ENCODE results near the gene HSD3B1.
"Not testable (repeated sequence)": the region's sequence is repeated elsewhere in the genome, so short reads cannot be mapped to it uniquely, and the experiment has no call there.

HSD3B1 gene

DNA sequence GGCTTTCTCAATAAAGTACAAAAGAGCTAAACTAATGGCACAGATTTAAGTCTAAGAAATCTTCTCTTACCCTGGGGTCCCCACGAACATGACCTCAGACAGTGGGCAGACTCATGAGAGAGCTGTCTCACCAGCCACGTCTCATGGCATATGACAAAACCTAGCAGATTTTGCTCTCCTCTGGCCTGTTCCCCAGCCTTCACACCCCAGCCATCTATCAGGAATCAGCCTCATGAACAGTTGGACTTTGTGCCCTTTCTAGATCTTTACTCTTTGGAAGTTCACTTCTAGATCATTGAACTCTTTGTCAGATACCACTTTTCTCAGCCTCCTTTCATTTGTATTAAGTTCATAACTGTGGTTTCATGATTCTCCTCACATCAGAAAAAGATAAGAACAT lies 14.2 kb upstream of the HSD3B1 start:
- DNase-seq = no peak

DNA sequence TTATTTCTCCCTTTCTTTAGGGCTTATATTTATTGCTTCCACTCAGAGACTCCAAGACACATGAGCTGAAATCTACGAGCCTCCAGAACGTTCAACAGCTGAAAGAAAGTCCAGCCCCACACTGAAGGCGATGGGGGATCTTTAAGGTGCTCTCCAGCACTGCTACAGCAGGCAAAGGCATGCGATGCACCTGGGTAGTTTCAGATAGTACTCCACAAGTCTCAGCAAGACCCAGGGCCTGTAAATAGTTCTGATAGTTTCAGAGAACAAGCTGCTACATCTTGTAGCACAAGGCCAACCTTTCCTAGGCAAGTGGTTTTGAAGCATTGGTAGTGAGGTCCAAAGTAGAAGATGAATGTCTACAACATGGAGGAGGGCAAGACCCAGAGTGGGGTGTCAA lies 2.2 kb upstream of the HSD3B1 start:
- no peak for DNase-seq

DNA sequence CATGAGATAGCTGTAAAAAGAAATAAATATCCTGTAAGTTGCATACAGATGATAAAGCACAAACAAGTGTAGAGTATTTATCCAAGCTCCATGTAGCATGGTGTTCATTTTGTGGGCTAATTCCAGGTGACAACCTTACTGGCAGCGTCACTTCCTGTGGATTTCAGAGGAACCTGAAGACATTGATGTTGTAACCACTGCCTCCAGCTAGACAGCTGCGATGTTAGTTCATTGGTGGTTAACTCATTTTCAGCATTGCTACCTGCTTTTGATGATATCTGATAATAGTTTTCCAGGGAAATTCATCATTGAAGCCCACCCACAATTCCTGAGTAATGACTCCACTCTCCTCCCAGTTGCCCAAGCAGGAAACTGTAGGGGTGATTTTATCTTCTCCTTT lies 3.0 kb downstream of the HSD3B1 start:
- no peak for DNase-seq

DNA sequence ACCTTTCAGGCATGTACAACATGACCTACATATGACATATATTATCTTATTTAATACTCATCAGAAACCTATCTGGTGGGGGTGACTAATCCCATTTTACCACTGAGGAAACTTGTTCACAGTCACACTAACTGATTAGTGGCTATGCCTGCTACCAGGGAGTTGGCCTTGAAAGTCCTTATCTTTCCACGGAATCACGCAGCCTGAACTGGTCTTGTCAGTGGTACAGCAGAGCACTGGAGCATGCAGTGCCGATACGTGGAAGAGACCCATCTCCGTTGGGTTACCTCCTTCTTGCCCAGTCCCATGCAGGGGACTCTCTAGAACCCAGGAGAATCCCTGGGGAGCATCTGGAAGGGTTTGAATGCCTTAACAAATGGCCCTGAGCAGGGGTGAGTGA lies 8.2 kb downstream of the HSD3B1 start:
- no peak for DNase-seq

- no peak for DNase-seq
These were observed 9.2 kb downstream of the HSD3B1 start for GRCh38 chr1:119516247-119516646.

- DNase-seq = peak; percentile 5
These were observed 9.7 kb downstream of the HSD3B1 start for GRCh38 chr1:119516680-119517079.

- DNase-seq = not testable (repeated sequence)
These were observed 10.7 kb downstream of the HSD3B1 start for GRCh38 chr1:119517667-119518066.

GRCh38 chr1:119531606-119532323 lies 24.8 kb downstream of the HSD3B1 start:
- no peak for DNase-seq

DNA sequence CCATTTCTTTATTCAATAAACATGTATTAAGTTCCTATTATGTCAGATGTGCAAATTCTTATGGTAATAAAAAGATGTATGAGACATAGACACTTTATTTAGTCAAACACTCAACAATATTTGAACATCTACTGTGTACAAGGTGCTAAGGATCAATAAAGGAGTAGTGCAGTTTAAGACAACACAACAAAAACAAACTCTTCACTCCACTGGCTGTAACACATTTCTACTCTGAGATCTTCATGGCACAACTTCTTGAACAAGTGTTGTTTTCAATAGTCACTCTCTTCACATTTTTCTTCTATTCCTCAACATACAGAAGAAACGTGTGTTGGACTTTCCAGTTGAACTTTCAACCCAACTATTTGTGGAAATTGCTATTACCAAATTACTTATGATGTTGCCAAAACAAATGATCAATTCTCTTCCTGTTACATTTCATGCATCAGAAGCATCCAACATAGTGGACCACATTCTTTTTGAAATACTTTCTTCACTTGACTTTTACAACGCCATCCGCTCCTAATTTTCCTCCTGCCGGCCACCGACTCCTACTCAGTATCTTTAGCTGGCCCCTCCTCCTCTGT lies 25.4 kb downstream of the HSD3B1 start:
- no peak for DNase-seq

DNA sequence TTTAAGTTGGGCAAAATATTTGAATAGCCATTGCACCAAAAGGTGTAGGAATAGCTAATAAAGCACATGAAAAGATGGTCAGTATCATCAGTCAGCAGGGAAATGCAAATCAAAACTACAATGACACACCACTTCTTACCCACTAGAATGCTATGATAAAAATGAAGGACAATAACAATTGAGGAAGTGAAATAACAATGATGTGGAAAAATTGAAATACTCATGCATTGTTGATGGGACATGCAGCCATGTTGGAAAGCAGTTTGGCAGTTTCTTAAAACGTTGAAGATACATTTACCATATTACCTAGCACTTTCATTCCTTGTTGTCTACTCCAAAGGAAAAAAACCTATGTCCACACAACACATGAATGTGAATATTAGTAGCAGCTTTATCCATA lies 28.4 kb downstream of the HSD3B1 start:
- DNase-seq = no peak

DNA sequence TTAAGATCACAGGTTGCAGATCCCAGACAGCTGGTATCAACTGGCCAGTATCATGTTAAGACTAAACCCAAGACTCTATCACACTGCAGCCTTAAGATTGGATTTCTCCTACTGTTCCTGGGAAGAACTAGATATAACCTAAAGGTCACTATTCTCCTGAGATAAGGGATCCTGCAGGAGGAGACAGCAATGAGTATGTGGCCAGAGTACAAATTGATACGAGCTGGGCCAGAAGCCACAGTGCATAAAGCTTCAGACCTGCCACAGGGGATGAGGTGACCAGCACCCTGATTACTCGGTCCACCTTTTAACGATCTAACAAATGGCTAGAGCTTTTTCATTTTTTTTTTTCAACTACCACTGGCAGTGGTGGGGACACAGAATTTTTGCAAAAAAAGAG lies 31.0 kb downstream of the HSD3B1 start:
- DNase-seq = no peak

GRCh38 chr1:119539636-119540035 lies 32.6 kb downstream of the HSD3B1 start:
- no peak for DNase-seq

DNA sequence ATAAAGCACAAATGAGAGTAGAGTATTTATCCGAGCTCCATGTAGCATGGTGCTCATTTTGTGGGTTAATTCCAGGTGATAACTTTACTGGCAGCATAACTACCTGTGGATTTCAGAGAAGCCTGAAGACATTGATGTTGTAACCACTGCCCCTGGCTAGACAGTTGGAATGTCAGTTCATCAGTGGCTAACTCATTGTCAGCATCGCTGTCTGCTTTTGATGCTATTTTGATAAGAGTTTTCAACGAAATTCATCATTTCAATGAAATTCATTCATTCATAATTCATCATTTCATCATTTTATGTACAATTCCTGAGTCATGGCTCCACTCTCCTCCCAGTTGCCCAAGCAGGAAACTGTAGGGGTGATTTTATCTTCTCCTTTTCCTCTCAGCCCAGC lies 34.4 kb downstream of the HSD3B1 start:
- DNase-seq = no peak

GRCh38 chr1:119542492-119542946 lies 35.5 kb downstream of the HSD3B1 start:
- no peak for DNase-seq

GRCh38 chr1:119544165-119544762 lies 37.3 kb downstream of the HSD3B1 start:
- DNase-seq = no peak

DNA sequence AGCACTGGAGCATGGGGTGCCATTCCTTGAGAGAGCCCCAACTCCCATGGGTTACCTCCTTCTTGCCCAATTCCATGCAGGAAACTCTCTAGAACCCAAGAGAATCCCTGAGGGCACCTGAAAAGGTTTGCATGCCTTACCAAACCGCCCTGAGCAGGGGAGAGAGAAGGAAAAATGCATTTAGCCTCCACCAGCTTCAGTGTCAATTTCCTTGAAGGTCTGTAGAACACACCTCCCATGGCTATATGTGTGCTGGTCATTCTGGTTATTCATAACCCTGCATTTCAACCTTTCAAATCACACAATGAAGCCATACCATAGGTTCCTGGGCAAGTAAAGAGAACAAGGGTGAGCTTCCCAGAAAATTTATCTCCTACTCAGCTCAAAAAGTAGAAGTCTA lies 39.6 kb downstream of the HSD3B1 start:
- no peak for DNase-seq

- DNase-seq = no peak
These were observed 40.3 kb downstream of the HSD3B1 start for GRCh38 chr1:119547306-119547705.

- no peak for DNase-seq
These were observed 40.8 kb downstream of the HSD3B1 start for GRCh38 chr1:119547805-119548204.

GRCh38 chr1:119549719-119550132 lies 42.7 kb downstream of the HSD3B1 start:
- DNase-seq = peak; percentile 64

- no peak for DNase-seq
These were observed 43.4 kb downstream of the HSD3B1 start for GRCh38 chr1:119550381-119550780.

- DNase-seq = no peak
These were observed 44.2 kb downstream of the HSD3B1 start for GRCh38 chr1:119551218-119551617.

DNA sequence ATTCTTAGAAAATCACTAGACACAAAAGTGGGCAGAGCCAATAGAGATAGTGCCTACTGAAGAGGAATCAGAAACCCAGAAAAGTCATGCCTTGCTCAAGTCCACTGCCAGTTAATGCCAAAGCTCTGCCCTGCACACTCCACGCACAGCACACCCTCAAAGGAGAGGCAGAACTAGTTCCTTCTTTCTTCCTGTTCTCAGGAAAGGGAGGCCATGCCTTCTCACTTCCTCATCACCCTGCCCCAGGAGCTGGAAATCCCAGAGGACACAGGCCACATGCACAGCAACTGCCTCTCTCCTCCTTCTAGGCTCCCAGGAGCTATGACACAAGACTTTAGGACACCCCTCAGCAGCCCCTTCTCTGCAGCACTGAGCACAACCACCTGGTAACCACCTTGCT lies 45.6 kb downstream of the HSD3B1 start:
- not testable (repeated sequence) for DNase-seq

DNA sequence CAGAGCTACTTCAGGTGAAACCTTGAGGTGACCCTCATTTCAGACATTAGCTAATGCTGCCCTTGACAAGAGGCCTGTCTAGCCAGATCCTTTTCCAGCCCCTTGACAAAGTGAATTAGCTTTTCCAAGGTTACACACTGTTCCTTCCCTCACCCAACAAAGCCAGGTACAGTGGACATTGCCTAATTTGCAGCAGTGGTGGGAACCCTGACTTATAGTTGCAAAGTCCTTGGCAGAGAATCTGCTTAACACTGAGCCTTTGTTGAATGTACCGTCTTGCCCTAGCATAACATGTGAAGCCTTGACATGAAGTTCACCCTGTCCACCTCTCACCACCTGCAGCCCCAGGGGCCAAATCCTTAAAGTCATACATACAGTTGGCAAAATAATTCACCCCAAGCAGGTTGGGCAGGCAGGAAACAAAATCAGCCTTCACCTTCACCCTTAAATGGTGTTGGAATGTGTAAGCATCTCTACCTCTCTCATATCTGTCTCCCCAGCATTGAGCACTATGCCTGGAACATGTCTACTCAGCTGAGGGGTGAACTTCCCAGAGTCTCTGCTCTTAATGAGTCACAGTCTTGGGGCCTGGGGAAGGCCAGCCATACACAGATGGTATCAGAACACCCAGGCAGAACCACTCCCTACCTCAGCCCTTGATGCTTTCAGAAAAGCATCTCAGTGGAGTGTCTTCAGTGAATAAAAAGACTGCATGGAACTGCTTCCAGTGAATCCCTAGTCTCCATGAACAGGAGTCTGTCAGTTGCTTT lies 46.5 kb downstream of the HSD3B1 start:
- DNase-seq = peak; percentile 15

DNA sequence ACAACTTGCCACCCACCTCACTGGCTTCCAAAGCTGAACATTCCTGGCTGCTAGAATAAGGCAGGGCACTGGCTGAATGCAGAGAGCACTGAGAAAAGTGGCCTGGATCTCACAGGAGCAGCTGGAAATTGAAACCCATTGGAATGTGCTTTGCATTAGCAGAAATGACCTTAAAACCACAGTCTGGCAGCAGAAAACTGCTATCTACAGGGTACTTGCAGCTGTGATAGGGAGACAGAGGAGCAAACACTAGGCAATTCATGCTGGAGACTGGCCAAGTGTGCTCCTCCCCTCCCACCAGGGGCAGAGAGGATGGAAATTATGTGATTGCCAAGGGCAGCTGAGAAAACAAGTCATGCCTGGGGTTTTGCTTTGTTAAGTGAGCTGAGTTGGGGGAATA lies 47.2 kb downstream of the HSD3B1 start:
- peak; percentile 78 for DNase-seq

Data from RPMI8226 (cell line).